Esophagus squamous epithelium (tissue), 4 donors: ENCODE data around the gene TCERG1.

ENCODE experiments used
- POLR2A ChIP-seq, 4 donors: fragments of 450-650 bp; IDR thresholded peaks; one replicate each; pipeline ENCODE4 v1.6.1; 2017; ENCODE audit warnings: antibody characterized with exemption in 4 of 4, mild to moderate bottlenecking in 4 of 4, moderate library complexity in 3 of 4
- TF ChIP-seq, protein P1 (sequence below), 6 experiments: fragments of 450-650 bp in 4 of 6; fragments of 200-600 bp in 2 of 6; sonication (generic) in 2 of 6; IDR thresholded peaks; one replicate each; pipeline ENCODE4 v1.5.1; 2016 to 2019; ENCODE audit warnings: antibody characterized with exemption in 6 of 6, mild to moderate bottlenecking in 4 of 6, moderate library complexity in 4 of 6

GRCh38 chr5:146520731-146521130 lies 73.6 kb downstream of the TCERG1 start:
- TF ChIP-seq POLR2A (IDR thresholded peaks at IDR 0.05) = no peak
- TF ChIP-seq, protein P1, sequence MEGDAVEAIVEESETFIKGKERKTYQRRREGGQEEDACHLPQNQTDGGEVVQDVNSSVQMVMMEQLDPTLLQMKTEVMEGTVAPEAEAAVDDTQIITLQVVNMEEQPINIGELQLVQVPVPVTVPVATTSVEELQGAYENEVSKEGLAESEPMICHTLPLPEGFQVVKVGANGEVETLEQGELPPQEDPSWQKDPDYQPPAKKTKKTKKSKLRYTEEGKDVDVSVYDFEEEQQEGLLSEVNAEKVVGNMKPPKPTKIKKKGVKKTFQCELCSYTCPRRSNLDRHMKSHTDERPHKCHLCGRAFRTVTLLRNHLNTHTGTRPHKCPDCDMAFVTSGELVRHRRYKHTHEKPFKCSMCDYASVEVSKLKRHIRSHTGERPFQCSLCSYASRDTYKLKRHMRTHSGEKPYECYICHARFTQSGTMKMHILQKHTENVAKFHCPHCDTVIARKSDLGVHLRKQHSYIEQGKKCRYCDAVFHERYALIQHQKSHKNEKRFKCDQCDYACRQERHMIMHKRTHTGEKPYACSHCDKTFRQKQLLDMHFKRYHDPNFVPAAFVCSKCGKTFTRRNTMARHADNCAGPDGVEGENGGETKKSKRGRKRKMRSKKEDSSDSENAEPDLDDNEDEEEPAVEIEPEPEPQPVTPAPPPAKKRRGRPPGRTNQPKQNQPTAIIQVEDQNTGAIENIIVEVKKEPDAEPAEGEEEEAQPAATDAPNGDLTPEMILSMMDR (IDR thresholded peaks at IDR 0.05) = no peak
